Activated CD8-positive, alpha-beta memory T cell treated with anti-CD3 and anti-CD28 coated beads, Interleukin-2, amount 10 ng/mL, durations not matched to agents 7 days and 5 days (primary cell): Measurements from ENCODE around the gene BDH1. TPM values are rescaled to one million over a fixed set of nuclear protein-coding genes. Genes with fewer than 3 reads are reported as not detected.

ENCODE experiments used
- ATAC-seq: fragments of 150-1000 bp; cut with Tn5 transposase; one replicate; pipeline ENCODE4 v1.10.0; 2021; ENCODE audit warnings: moderate library complexity
- CTCF ChIA-PET: fragments of 350-600 bp; sonication (Branson Sonifier 250); formaldehyde crosslinking; loops from one replicate; lab custom pipeline; 2021; ENCODE audit warnings: antibody characterized with exemption; lab: Charles Lee
- DNase-seq: peaks from one replicate; pipeline ENCODE4 v3.0.0-alpha.2; 2020
- H3K27ac Mint-ChIP-seq: one replicate; pipeline ENCODE4 v1.8.0; 2021; ENCODE audit warnings: mild to moderate bottlenecking, mixed read lengths
- H3K27me3 Mint-ChIP-seq: one replicate; pipeline ENCODE4 v1.8.0; 2021; ENCODE audit warnings: mixed read lengths
- H3K36me3 Mint-ChIP-seq: one replicate; pipeline ENCODE4 v1.8.0; 2021; ENCODE audit warnings: mild to moderate bottlenecking, mixed read lengths
- H3K4me1 Mint-ChIP-seq: one replicate; pipeline ENCODE4 v1.8.0; 2021; ENCODE audit warnings: mixed read lengths
- H3K4me3 Mint-ChIP-seq: one replicate; pipeline ENCODE4 v1.8.0; 2021; ENCODE audit warnings: mild to moderate bottlenecking, moderate library complexity, mixed read lengths
- H3K9me3 Mint-ChIP-seq: one replicate; pipeline ENCODE4 v1.8.0; 2022; ENCODE audit warnings: low read depth, mixed read lengths
- total RNA-seq, 2 experiments: library from RNA; stranded (reverse); gene quantifications; one replicate each; pipeline ENCODE4 v1.2.3, GENCODE V29; 2021

BDH1 gene
- total RNA-seq, 2 experiments from 2014 or later = 75.8 to 80.9 TPM

- ATAC-seq = no peak
- no peak overlapping the region for H3K4me3 Mint-ChIP-seq
- H3K36me3 Mint-ChIP-seq = peaks cover 2% of the 10 kb centered on the region
- H3K27ac Mint-ChIP-seq = no peak overlapping the region
- no peak for DNase-seq
- CTCF ChIA-PET = no interaction called here
- H3K9me3 Mint-ChIP-seq = no peaks in the 10 kb centered on the region
- peaks cover 2% of the 10 kb centered on the region for H3K4me1 Mint-ChIP-seq
- H3K27me3 Mint-ChIP-seq = peaks cover 74% of the 10 kb centered on the region
Observed at GRCh38 chr3:197468167-197468566, 87.6 kb downstream of the BDH1 start.

GRCh38 chr3:197466586-197467399 is 89.0 kb downstream of the BDH1 start:
- ATAC-seq (no peak), DNase-seq (no peak)
- Mint-ChIP-seq H3K9me3 (peaks cover 2% of the 10 kb centered on the region), H3K4me3 (no peak overlapping the region), H3K27me3 (peaks cover 80% of the 10 kb centered on the region), H3K4me1 (peaks cover 2% of the 10 kb centered on the region), H3K36me3 (peaks cover 4% of the 10 kb centered on the region), H3K27ac (no peak overlapping the region)
- CTCF ChIA-PET = interaction anchor here (1.1 to 1.4 kb wide), 2 partner anchors 13 to 210 kb away, joined by 3 read pairs; no protein-coding TSS in a partner anchor

GRCh38 chr3:197465996-197466549 is 89.7 kb downstream of the BDH1 start:
- CTCF ChIA-PET = no interaction called here
- Mint-ChIP-seq H3K9me3 (peaks cover 6% of the 10 kb centered on the region), H3K27me3 (peaks cover 78% of the 10 kb centered on the region), H3K4me3 (no peak overlapping the region), H3K27ac (no peak overlapping the region), H3K36me3 (peaks cover 4% of the 10 kb centered on the region), H3K4me1 (peaks cover 2% of the 10 kb centered on the region)
- DNase-seq = no peak
- no peak for ATAC-seq

- H3K4me3 Mint-ChIP-seq = no peak overlapping the region
- H3K27ac Mint-ChIP-seq = no peak overlapping the region
- peaks cover 2% of the 10 kb centered on the region for H3K4me1 Mint-ChIP-seq
- ATAC-seq = no peak
- peaks cover 6% of the 10 kb centered on the region for H3K9me3 Mint-ChIP-seq
- DNase-seq = no peak
- CTCF ChIA-PET = no interaction called here
- peaks cover 72% of the 10 kb centered on the region for H3K27me3 Mint-ChIP-seq
- peaks cover 4% of the 10 kb centered on the region for H3K36me3 Mint-ChIP-seq
Observed at GRCh38 chr3:197465197-197465995, 90.4 kb downstream of the BDH1 start.

- Mint-ChIP-seq H3K4me1 (peaks cover 2% of the 10 kb centered on the region), H3K4me3 (no peak overlapping the region), H3K9me3 (peaks cover 10% of the 10 kb centered on the region), H3K27me3 (peaks cover 66% of the 10 kb centered on the region), H3K36me3 (peaks cover 4% of the 10 kb centered on the region), H3K27ac (no peak overlapping the region)
- DNase-seq (no peak), ATAC-seq (no peak)
- CTCF ChIA-PET = no interaction called here
Observed at GRCh38 chr3:197464794-197465193, 91.0 kb downstream of the BDH1 start.

- H3K4me1 Mint-ChIP-seq = peaks cover 2% of the 10 kb centered on the region
- H3K9me3 Mint-ChIP-seq = peaks cover 10% of the 10 kb centered on the region
- ATAC-seq (no peak), DNase-seq (no peak)
- peaks cover 53% of the 10 kb centered on the region for H3K27me3 Mint-ChIP-seq
- peaks cover 8% of the 10 kb centered on the region for H3K36me3 Mint-ChIP-seq
- no peak overlapping the region for H3K4me3 Mint-ChIP-seq
- no peak overlapping the region for H3K27ac Mint-ChIP-seq
- CTCF ChIA-PET = interaction anchor here (0.7 kb wide), 1 partner anchor 10 kb away, joined by 3 read pairs; no protein-coding TSS in a partner anchor
Observed at GRCh38 chr3:197463279-197463678, 92.5 kb downstream of the BDH1 start.

- CTCF ChIA-PET = no interaction called here
- peaks cover 8% of the 10 kb centered on the region for H3K36me3 Mint-ChIP-seq
Observed at GRCh38 chr3:197462808-197463207, 93.0 kb downstream of the BDH1 start.

GRCh38 chr3:197460639-197461038 is 95.1 kb downstream of the BDH1 start:
- ATAC-seq (no peak), DNase-seq (no peak)
- Mint-ChIP-seq H3K27ac (no peak overlapping the region), H3K9me3 (peaks cover 10% of the 10 kb centered on the region), H3K36me3 (peaks cover 10% of the 10 kb centered on the region), H3K4me1 (peaks cover 12% of the 10 kb centered on the region), H3K4me3 (no peak overlapping the region), H3K27me3 (peaks cover 38% of the 10 kb centered on the region)
- CTCF ChIA-PET = no interaction called here

More at GRCh38 chr3:197462808-197463207, 93.0 kb downstream of the BDH1 start:
- Mint-ChIP-seq H3K9me3 (peaks cover 10% of the 10 kb centered on the region), H3K4me1 (peaks cover 2% of the 10 kb centered on the region), H3K4me3 (no peak overlapping the region), H3K27ac (no peak overlapping the region), H3K27me3 (peaks cover 48% of the 10 kb centered on the region)
- DNase-seq = no peak
- ATAC-seq = no peak

GRCh38 chr3:197460002-197460401 is 95.8 kb downstream of the BDH1 start:
- no peak overlapping the region for H3K27ac Mint-ChIP-seq
- DNase-seq (no peak), ATAC-seq (no peak)
- peaks cover 10% of the 10 kb centered on the region for H3K36me3 Mint-ChIP-seq
- peaks cover 38% of the 10 kb centered on the region for H3K27me3 Mint-ChIP-seq
- peaks cover 10% of the 10 kb centered on the region for H3K9me3 Mint-ChIP-seq
- peaks cover 15% of the 10 kb centered on the region for H3K4me1 Mint-ChIP-seq
- no peak overlapping the region for H3K4me3 Mint-ChIP-seq
- CTCF ChIA-PET = no interaction called here

Other genes starting within 250 kb of the BDH1 start
- gene RUBCN, start 180.9 kb upstream of the BDH1 start, total RNA-seq = 10 to 100 TPM; 55.5 to 58.9 TPM
- 10 to 100 TPM; 35.5 to 50.5 TPM for gene FYTTD1, start 193.9 kb upstream of the BDH1 start, total RNA-seq
- gene LRCH3, start 235.3 kb upstream of the BDH1 start, total RNA-seq = 10 to 100 TPM; 62.2 to 62.6 TPM